ENCODE data around the gene STK25. TPM values are rescaled to one million over a fixed set of nuclear protein-coding genes. Genes with fewer than 3 reads are reported as not detected.

STK25 gene
- total and polyA plus RNA-seq, 2 experiments from 2014 or later = 125 to 304 TPM

DNA sequence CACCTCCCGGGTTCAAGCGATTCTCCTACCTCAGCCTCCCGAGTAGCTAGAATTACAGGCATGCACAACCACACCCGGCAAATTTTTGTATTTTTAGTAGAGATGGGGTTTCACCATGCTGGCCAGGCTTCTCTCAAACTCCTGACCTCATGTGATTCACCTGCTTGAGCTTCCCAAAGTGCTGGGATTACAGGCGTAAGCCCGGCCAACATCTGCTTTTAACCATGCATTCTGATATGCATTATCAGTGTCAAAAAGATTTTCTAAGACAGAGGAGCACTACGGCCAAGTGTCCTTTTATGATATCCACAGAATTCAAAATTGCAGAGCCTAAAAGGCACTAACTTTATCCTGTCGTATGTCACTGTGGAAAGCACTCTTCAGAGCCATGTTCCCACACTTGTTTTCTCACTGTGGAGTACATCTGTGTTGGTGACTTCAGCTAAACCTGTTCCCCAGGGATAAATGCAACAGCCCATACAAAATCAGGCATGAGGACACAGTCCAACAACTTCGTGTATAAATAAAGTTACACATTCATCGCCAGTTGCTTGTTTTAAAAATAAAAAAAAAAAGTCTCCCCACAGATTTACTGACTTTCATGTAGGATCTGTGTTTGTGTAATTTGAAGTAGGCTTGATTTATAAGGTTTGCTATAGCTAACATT, 56.4 kb downstream of the STK25 start:
- DNase-seq (ENCODE audit: low spot score) (no peak), ATAC-seq (no peak)
- no peak overlapping the region for H3K27ac Mint-ChIP-seq
- no peaks in the 10 kb centered on the region for H3K36me3 ChIP-seq (ENCODE audit: insufficient read depth)
- H3K9me3 Mint-ChIP-seq = no peaks in the 10 kb centered on the region
- H3K36me3 Mint-ChIP-seq (ENCODE audit: low read depth) = 0 out of 3 replicates have a peak, but pooled peaks cover 3% of the 10 kb centered on the region
- H3K27ac ChIP-seq (ENCODE audit: low read depth) = no peak overlapping the region
- no peak overlapping the region for H3K4me2 ChIP-seq
- H3K9me2 ChIP-seq (ENCODE audit: insufficient read depth) = no peaks in the 10 kb centered on the region
- TF ChIP-seq EZH2phosphoT487 (IDR thresholded peaks at IDR 0.05; ENCODE audit: unreplicated experiment) (no peak), CREB1 (CRISPR knock-in tag; IDR thresholded peaks at IDR 0.05; ENCODE audit: low read depth) (no peak), JUNB (IDR thresholded peaks at IDR 0.05; ENCODE audit: unreplicated experiment) (no peak), ZNF331 (CRISPR knock-in tag; IDR thresholded peaks at IDR 0.05; ENCODE audit: low read depth) (no peak), ZNF462 (CRISPR knock-in tag; IDR thresholded peaks at IDR 0.05) (no peak), ZNF114 (CRISPR knock-in tag; IDR thresholded peaks at IDR 0.05) (no peak), STAT1 (IDR thresholded peaks at IDR 0.05; ENCODE audit: unreplicated experiment) (no peak), ETS1 (IDR thresholded peaks at IDR 0.05) (no peak), EZH2 (IDR thresholded peaks at IDR 0.05; ENCODE audit: low read depth, unreplicated experiment) (no peak), NANOG (IDR thresholded peaks at IDR 0.05; ENCODE audit: borderline replicate concordance) (no peak), POLR2AphosphoS5 (IDR thresholded peaks at IDR 0.05; ENCODE audit: low read depth) (no peak)
- TF ChIP-seq, protein P1, sequence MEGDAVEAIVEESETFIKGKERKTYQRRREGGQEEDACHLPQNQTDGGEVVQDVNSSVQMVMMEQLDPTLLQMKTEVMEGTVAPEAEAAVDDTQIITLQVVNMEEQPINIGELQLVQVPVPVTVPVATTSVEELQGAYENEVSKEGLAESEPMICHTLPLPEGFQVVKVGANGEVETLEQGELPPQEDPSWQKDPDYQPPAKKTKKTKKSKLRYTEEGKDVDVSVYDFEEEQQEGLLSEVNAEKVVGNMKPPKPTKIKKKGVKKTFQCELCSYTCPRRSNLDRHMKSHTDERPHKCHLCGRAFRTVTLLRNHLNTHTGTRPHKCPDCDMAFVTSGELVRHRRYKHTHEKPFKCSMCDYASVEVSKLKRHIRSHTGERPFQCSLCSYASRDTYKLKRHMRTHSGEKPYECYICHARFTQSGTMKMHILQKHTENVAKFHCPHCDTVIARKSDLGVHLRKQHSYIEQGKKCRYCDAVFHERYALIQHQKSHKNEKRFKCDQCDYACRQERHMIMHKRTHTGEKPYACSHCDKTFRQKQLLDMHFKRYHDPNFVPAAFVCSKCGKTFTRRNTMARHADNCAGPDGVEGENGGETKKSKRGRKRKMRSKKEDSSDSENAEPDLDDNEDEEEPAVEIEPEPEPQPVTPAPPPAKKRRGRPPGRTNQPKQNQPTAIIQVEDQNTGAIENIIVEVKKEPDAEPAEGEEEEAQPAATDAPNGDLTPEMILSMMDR (conservative IDR thresholded peaks at IDR 0.05; ENCODE audit: low read depth in 2 of 2) = no peak
- TF ChIP-seq, protein P2, sequence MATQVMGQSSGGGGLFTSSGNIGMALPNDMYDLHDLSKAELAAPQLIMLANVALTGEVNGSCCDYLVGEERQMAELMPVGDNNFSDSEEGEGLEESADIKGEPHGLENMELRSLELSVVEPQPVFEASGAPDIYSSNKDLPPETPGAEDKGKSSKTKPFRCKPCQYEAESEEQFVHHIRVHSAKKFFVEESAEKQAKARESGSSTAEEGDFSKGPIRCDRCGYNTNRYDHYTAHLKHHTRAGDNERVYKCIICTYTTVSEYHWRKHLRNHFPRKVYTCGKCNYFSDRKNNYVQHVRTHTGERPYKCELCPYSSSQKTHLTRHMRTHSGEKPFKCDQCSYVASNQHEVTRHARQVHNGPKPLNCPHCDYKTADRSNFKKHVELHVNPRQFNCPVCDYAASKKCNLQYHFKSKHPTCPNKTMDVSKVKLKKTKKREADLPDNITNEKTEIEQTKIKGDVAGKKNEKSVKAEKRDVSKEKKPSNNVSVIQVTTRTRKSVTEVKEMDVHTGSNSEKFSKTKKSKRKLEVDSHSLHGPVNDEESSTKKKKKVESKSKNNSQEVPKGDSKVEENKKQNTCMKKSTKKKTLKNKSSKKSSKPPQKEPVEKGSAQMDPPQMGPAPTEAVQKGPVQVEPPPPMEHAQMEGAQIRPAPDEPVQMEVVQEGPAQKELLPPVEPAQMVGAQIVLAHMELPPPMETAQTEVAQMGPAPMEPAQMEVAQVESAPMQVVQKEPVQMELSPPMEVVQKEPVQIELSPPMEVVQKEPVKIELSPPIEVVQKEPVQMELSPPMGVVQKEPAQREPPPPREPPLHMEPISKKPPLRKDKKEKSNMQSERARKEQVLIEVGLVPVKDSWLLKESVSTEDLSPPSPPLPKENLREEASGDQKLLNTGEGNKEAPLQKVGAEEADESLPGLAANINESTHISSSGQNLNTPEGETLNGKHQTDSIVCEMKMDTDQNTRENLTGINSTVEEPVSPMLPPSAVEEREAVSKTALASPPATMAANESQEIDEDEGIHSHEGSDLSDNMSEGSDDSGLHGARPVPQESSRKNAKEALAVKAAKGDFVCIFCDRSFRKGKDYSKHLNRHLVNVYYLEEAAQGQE (IDR thresholded peaks at IDR 0.05; ENCODE audit: unreplicated experiment) = no peak
- peaks cover 2% of the 10 kb centered on the region for H3K27me3 Mint-ChIP-seq (ENCODE audit: insufficient read depth, low read depth, poor library complexity)
- no peaks in the 10 kb centered on the region for H3K4me1 ChIP-seq (ENCODE audit: insufficient read depth)
- no peaks in the 10 kb centered on the region for H3K27me3 ChIP-seq (ENCODE audit: insufficient read depth)
- no peaks in the 10 kb centered on the region; the same call in 1 of the 2 replicates for H4K20me1 ChIP-seq (replicated peaks; ENCODE audit: insufficient read depth)
- H3K4me3 Mint-ChIP-seq = no peak overlapping the region
- no peaks in the 10 kb centered on the region for H3F3A ChIP-seq (replicated peaks; ENCODE audit: low read depth)
- H3K4me1 Mint-ChIP-seq = peaks cover 6% of the 10 kb centered on the region; the same call in 2 of the 3 replicates
- no peak overlapping the region for H3K4me3 ChIP-seq
- H2AFZ ChIP-seq = no peak overlapping the region
- H3K79me2 ChIP-seq (replicated peaks; ENCODE audit: insufficient read depth) = no peaks in the 10 kb centered on the region
